Right lobe of liver (tissue), 6 donors: ENCODE data around the gene SASH1. TPM values are rescaled to one million over a fixed set of nuclear protein-coding genes. Genes with fewer than 3 reads are reported as not detected.

ENCODE experiments used
- ATAC-seq, 4 donors: fragments of 200-7000 bp; cut with Tn5 transposase; one replicate each; pipeline ENCODE4 v1.9.1; 2020; ENCODE audit warnings: mild to moderate bottlenecking in 4 of 4, moderate library complexity in 4 of 4
- DNase-seq, 3 donors: peaks; one replicate each; pipeline ENCODE4 v3.0.0-alpha.2; 2020
- H3K27ac ChIP-seq, 3 donors: fragments of 200-600 bp; one replicate each; pipeline ENCODE4 v1.8.0; 2022
- H3K27me3 ChIP-seq, 2 donors: fragments of 200-600 bp; one replicate each; pipeline ENCODE4 v1.8.0; 2022
- H3K36me3 ChIP-seq, 4 donors: fragments of 200-600 bp; sonication (generic) in 1 of 4; one replicate each; pipeline versions ENCODE4 v1.5.1 to v1.8.0; 2017 to 2022; ENCODE audit warnings: control low read depth in 1 of 4
- H3K4me1 ChIP-seq, 4 donors: fragments of 200-600 bp; sonication (generic) in 1 of 4; one replicate each; pipeline versions ENCODE4 v1.5.1 to v1.8.0; 2017 to 2022; ENCODE audit warnings: control low read depth in 1 of 4
- H3K4me3 ChIP-seq, 3 donors: fragments of 200-600 bp; one replicate each; pipeline ENCODE4 v1.8.0; 2022
- H3K9me3 ChIP-seq, 4 donors: fragments of 200-600 bp; sonication (generic) in 1 of 4; one replicate each; pipeline versions ENCODE4 v1.5.1 to v1.8.0; 2017 to 2022; ENCODE audit warnings: control low read depth in 1 of 4
- CTCF ChIP-seq, 4 donors: fragments of 200-600 bp in 3 of 4; fragments of 450-650 bp in 1 of 4; IDR thresholded peaks; one replicate each; pipeline versions ENCODE4 v1.5.1 to v1.8.0; 2016 to 2022; ENCODE audit warnings: antibody characterized with exemption in 4 of 4, mild to moderate bottlenecking in 2 of 4
- POLR2A ChIP-seq: fragments of 450-650 bp; IDR thresholded peaks from one replicate; pipeline ENCODE4 v1.6.1; 2017; ENCODE audit warnings: antibody characterized with exemption, mild to moderate bottlenecking
- WGBS: methylation state at CpG from one replicate; pipeline ENCODE4 v1.1.6; 2018; ENCODE audit warnings: low coverage, low lambda C conversion rate; ENCODE audit not compliant: insufficient coverage; ENCODE audit errors: missing lambda C conversion rate; 5-methylcytosine and 5-hydroxymethylcytosine counted together
- intact Hi-C, 2 donors: fragments of 100-400 bp; cut with DNase I; formaldehyde crosslinking; loops; one replicate each; pipeline versions ENCODE4 v1.11.2 to v1.14.1; 2022
- total RNA-seq, 6 experiments: library from RNA; depleted of rRNA in 2 of 6; stranded (reverse); fragments of >200 nt in 2 of 6; fragmentation: NEBNext Ultra II Directional in 3 of 6; extraction: Animal tissue kit (Norgen Biotek cat#: 25700) in 3 of 6; gene quantifications; one replicate each; pipeline versions ENCODE4 v1.1.0 to v1.2.4, GENCODE V29; 2016 to 2023
- donor health status: DM: no; HTN: yes; CAD: no.
- donor health status: DM: no; HTN: no; CAD: no.
- donor health status: DM: no; HTN: no; CAD: no.
- donor health status: DM: no; HTN: yes; CAD: no.
- donor health status: DM: no; HTN: yes; CAD: no.

Gene SASH1
- total RNA-seq, 6 experiments from 2014 or later = 12.0 to 19.0 (median 15.8) TPM

DNA sequence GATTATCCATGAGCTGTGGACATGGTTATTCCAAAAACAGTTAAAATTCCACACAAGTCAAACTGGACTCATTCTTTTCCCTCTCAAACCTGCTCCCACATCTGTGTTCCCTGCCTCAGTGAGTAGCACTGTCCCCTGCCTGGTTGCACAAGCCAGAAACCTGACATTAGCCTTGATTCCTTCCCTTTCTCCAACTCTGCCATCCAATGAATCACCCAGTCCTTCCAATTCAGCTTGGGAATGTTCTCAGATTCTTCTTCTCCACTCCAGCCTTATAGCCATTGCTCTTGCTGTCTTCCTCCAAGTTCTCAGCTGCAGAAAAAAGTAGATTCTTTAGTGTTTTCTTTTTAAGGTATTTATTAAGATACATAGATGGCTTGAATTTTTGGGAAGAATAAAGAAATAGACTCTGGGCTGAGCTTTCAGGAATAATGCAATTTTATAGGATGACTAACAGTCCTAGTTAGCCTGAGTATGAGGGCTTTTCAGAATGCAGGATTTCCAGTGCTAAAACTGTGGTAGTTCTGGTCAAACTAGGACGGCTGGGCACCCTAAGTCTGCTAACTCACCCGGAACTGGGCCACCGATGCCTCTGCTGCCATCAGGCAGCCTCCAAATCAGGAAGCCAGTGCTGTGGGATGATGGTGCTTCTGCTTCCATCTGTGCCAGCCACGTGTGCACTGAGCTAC is 18.2 kb upstream of the SASH1 start:
- ATAC-seq = peak; percentile 26 to 68 (median 54)
- H3K36me3 ChIP-seq = no peaks in the 10 kb centered on the region
- H3K4me1 ChIP-seq = no peaks in the 10 kb centered on the region
- H3K9me3 ChIP-seq = no peaks in the 10 kb centered on the region
- WGBS = 27% methylated on average over 3 of the region's 4 CpGs
- intact Hi-C loops = no loop called here
- TF ChIP-seq CTCF (IDR thresholded peaks at IDR 0.05) (no peak), POLR2A (no peak)
- H3K27ac ChIP-seq = no peak overlapping the region
- H3K4me3 ChIP-seq = no peak overlapping the region
- no peak for DNase-seq
- no peaks in the 10 kb centered on the region for H3K27me3 ChIP-seq

GRCh38 chr6:148325316-148326068 is 17.1 kb upstream of the SASH1 start:
- Histone ChIP-seq H3K9me3 (no peaks in the 10 kb centered on the region), H3K36me3 (no peaks in the 10 kb centered on the region), H3K4me3 (no peak overlapping the region), H3K27me3 (no peaks in the 10 kb centered on the region), H3K27ac (no peak overlapping the region), H3K4me1 (no peaks in the 10 kb centered on the region)
- TF ChIP-seq POLR2A (no peak), CTCF (IDR thresholded peaks at IDR 0.05) (no peak)
- intact Hi-C loops = no loop called here
- no peak for ATAC-seq
- DNase-seq = no peak
- WGBS = 77% methylated on average over 10 of the region's 11 CpGs

DNA sequence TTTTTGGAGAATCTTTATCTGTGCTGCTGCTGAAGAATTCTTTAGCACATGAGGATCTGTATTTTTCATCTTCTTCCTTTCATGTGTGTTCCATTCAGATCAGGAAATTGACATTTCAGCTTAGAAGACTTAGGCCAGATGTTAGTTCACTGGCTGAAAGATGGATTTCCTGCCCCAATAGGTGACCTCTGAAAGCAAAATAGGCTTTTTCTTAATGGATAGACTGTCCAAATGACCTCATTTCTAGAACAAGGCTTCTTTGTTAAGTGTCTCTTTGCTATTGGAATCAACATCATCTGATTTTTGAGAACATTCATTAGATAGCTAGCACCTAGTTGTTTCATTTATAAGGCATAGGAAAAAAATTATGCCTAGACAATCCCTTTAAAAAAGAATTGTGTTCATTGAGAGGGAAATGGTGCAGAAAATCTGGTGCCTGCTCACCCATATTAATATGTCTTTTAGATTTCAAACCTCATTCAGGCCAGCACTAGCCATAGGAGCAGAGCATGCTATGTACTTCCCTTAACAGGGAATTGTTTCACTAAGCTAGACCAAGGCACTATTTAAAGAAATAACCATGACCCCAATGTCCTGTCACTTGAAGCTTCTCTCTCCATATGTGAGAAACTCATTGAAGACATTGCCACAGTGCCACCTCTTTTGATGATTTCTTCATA is 13.6 kb upstream of the SASH1 start:
- ATAC-seq (peak in 3 of 4 donors; percentile 26 to 43 (median 28)), DNase-seq (no peak)
- no peaks in the 10 kb centered on the region for H3K36me3 ChIP-seq
- intact Hi-C loops = no loop called here
- H3K4me1 ChIP-seq = no peaks in the 10 kb centered on the region
- H3K27ac ChIP-seq = peak overlapping the region in 1 of 3 donors; percentile 33
- no peak overlapping the region for H3K4me3 ChIP-seq
- no peaks in the 10 kb centered on the region for H3K27me3 ChIP-seq
- no peaks in the 10 kb centered on the region for H3K9me3 ChIP-seq
- TF ChIP-seq CTCF (IDR thresholded peaks at IDR 0.05) = no peak
- TF ChIP-seq POLR2A = no peak

DNA sequence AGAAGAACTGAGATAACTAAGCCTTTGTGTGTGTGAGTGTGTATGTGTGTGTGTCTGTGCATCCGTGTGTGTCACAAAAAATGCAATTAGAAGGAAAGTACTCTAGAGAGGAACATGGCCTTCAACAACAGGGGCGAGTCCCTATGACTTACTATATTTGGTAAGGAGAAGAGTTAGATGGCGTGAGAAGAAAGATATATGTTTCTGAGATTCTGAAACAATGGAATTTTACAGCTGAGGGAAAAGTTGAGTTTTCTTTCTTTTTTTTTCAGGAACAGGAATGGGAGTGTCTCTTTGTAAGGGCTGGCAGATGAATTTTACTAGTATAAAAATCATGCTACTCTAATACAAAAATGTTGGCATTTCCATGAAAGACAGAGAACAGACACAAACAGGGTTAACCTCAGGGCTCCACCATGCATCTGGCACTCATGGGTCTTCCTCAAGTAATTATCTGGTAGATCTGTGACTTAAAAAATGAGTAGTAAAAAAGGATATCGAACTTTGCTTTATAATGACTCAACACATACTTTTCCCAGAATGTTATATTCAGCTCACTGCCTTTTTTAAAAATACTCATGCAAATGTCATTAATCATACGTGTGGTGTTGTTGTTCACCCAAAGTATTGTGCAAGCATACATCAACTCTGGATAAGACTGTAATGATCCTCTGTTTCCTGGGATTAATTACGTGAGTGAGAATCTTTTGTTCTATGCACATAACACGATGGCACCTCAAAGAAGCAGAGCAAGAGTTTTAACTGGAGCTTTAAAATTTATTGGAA is 12.8 kb upstream of the SASH1 start:
- Histone ChIP-seq H3K4me3 (no peak overlapping the region), H3K36me3 (no peaks in the 10 kb centered on the region), H3K9me3 (no peaks in the 10 kb centered on the region), H3K27me3 (no peaks in the 10 kb centered on the region), H3K27ac (peak overlapping the region in 1 of 3 donors; percentile 33), H3K4me1 (no peaks in the 10 kb centered on the region)
- intact Hi-C loops = no loop called here
- ATAC-seq (peak in 1 of 4 donors; percentile 50), DNase-seq (no peak)
- WGBS = 56% methylated on average over 7 of the region's 7 CpGs
- TF ChIP-seq POLR2A = no peak
- TF ChIP-seq CTCF (IDR thresholded peaks at IDR 0.05) = no peak
